Esophagus squamous epithelium (tissue), 4 donors: ENCODE results near the gene AQP5.

Experiments used
- POLR2A ChIP-seq, 4 donors: fragments of 450-650 bp; IDR thresholded peaks; one replicate each; pipeline ENCODE4 v1.6.1; 2017; ENCODE audit warnings: antibody characterized with exemption in 4 of 4, mild to moderate bottlenecking in 4 of 4, moderate library complexity in 3 of 4
- TF ChIP-seq, protein P1 (sequence below), 6 experiments: fragments of 450-650 bp in 4 of 6; fragments of 200-600 bp in 2 of 6; sonication (generic) in 2 of 6; IDR thresholded peaks; one replicate each; pipeline ENCODE4 v1.5.1; 2016 to 2019; ENCODE audit warnings: antibody characterized with exemption in 6 of 6, mild to moderate bottlenecking in 4 of 6, moderate library complexity in 4 of 6

DNA sequence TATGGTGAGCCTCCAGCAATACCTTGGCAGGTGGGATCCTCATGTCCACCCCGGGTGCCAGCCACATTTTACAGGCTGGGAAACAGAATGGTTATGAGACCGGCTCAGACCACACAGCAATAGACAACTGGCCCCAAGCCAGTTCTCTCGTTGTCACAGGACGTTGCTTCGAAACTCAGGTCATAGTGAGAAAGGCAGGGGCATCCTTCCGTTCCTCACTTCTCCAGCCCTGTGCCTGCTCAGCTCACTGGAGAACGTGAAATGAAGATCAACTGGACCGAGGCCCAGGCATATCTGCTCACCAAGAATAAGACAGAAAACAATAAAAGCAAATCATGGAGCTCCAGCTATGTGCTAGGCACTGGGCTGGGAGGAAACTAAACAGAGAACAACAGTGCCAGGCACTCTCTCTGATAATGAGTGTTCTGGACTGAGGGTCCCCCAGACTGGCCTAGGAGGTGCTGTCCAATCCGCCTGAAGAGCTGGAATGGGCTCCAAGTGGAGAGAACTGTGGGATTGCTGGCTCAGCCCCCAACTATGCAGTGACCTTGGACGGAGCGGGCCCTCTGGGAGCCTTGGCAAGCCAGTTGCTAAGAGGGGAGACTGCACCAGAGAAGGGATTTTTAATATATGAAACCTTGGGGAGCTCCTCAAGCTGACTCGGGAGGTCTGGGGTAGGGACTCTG is 39.2 kb upstream of the AQP5 start:
- TF ChIP-seq, protein P1, sequence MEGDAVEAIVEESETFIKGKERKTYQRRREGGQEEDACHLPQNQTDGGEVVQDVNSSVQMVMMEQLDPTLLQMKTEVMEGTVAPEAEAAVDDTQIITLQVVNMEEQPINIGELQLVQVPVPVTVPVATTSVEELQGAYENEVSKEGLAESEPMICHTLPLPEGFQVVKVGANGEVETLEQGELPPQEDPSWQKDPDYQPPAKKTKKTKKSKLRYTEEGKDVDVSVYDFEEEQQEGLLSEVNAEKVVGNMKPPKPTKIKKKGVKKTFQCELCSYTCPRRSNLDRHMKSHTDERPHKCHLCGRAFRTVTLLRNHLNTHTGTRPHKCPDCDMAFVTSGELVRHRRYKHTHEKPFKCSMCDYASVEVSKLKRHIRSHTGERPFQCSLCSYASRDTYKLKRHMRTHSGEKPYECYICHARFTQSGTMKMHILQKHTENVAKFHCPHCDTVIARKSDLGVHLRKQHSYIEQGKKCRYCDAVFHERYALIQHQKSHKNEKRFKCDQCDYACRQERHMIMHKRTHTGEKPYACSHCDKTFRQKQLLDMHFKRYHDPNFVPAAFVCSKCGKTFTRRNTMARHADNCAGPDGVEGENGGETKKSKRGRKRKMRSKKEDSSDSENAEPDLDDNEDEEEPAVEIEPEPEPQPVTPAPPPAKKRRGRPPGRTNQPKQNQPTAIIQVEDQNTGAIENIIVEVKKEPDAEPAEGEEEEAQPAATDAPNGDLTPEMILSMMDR (IDR thresholded peaks at IDR 0.05), result no peak
- no peak for TF ChIP-seq POLR2A (IDR thresholded peaks at IDR 0.05)
